UCSD-AML1 (cell line): ENCODE data around the gene GNA12.
"Not testable (repeated sequence)": the region's sequence is repeated elsewhere in the genome, so short reads cannot be mapped to it uniquely, and the experiment has no call there.

Experiments
- DNase-seq: peaks from one replicate; lab custom pipeline; 2025; ENCODE audit not compliant: unreplicated experiment; lab: John Stamatoyannopoulos, UW

Gene GNA12

GRCh38 chr7:2757904-2758672 is 86.0 kb downstream of the GNA12 start:
- peak; percentile 21 for DNase-seq

- DNase-seq = no peak
Observed at GRCh38 chr7:2757361-2757903, 86.7 kb downstream of the GNA12 start.

GRCh38 chr7:2755531-2755930 is 88.6 kb downstream of the GNA12 start:
- no peak for DNase-seq

- no peak for DNase-seq
Observed at GRCh38 chr7:2754912-2755311, 89.2 kb downstream of the GNA12 start.

GRCh38 chr7:2754086-2754485 is 90.0 kb downstream of the GNA12 start:
- DNase-seq = no peak

GRCh38 chr7:2753148-2753547 is 91.0 kb downstream of the GNA12 start:
- no peak for DNase-seq

- DNase-seq = no peak
Observed at GRCh38 chr7:2751086-2751485, 93.0 kb downstream of the GNA12 start.

GRCh38 chr7:2750004-2750407 is 94.1 kb downstream of the GNA12 start:
- no peak for DNase-seq

- not testable (repeated sequence) for DNase-seq
Observed at GRCh38 chr7:2748684-2749083, 95.4 kb downstream of the GNA12 start.

GRCh38 chr7:2743523-2744185 is 100.5 kb downstream of the GNA12 start:
- DNase-seq = not testable (repeated sequence)

GRCh38 chr7:2738766-2739549 is 105.2 kb downstream of the GNA12 start:
- no peak for DNase-seq

GRCh38 chr7:2737771-2738540 is 106.2 kb downstream of the GNA12 start:
- peak; percentile 19 for DNase-seq

GRCh38 chr7:2737005-2737743 is 106.9 kb downstream of the GNA12 start:
- not testable (repeated sequence) for DNase-seq

GRCh38 chr7:2736411-2736914 is 107.6 kb downstream of the GNA12 start:
- no peak for DNase-seq

- DNase-seq = no peak
Observed at GRCh38 chr7:2735744-2736143, 108.4 kb downstream of the GNA12 start.

- DNase-seq = peak; percentile 68
Observed at GRCh38 chr7:2734751-2735571, 109.1 kb downstream of the GNA12 start.

- DNase-seq = no peak
Observed at GRCh38 chr7:2734084-2734686, 109.9 kb downstream of the GNA12 start.

- peak; percentile 39 for DNase-seq
Observed at GRCh38 chr7:2732959-2733584, 111.0 kb downstream of the GNA12 start.
